Measurements from ENCODE around the gene LBHD2.
"Not testable (repeated sequence)": the region's sequence is repeated elsewhere in the genome, so short reads cannot be mapped to it uniquely, and the experiment has no call there.

LBHD2 gene

DNA sequence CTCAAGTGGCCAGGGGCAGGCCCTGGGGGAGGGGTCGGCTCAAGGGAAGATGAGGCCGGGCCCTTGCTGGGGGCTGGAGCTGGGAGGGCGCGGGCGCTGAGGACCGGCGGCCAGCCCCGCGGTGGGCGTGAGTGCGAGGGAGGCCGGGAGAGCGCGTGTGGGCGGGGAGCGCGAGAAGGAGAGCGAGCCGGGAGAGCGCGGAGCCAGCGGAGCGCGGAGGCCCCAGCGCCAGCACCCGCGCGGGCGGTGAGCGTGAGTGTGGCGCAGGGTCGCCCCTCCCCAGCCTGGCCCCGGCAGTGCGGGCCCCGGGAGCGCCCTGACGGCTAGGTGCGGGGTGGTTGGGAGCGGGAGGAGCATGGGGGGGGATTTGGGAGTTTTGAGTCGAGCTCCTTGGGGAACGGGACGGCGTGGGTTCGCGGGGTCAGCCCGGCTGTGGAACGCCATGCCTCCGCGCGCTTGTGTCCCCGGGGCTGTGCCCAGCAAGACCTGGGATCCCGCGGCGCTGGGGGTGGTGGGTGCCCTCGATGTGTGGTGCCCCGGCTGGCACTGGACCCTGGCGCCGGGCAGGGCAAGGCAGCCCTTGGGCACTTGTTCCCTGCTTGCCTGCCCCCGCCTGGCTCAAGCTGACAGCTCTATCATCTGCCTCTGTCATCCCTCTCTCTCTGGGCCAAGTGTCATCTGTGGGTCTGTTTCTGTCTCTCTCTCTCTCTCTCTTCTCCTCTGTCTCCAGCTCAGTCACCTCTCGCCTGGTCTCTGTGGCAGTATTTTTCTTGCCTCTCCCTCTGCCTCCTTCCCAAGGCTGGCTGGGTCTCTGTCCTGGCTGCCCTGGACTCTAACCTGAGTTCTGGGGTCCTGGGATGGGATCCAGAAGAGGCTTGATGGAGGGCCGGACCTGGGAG, at the start of gene LBHD2:
LBHD2 (plus strand) TSS at position 190 of the 899 bp plus-strand sequence. CDS start 1,803 bp downstream, outside the sequence.
- intact Hi-C loops (cut with DNase I): no loop called here
- peak in 3 of 10 donors; percentile 65 to 79 (median 76) for DNase-seq

DNA sequence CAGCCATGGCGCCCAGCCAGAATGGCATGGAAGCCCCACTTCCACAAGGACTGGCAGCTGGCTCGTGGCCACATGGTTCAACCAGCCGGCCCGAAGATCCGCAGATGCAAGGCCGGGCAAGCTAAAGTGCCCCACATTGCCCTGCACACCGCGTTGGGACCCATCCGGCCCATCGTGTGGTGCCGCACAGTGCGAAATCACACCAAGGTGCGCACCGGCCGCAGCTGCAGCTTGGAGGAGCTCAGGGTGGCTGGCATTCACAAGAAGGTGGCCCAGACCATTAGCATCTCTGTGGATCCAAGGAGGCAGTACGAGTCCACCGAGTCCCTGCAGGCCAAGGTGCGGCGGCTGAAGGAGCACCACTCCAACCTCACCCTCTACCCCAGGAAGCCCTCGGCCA, 42.5 kb upstream of the LBHD2 start:
- intact Hi-C loops (cut with DNase I): no loop called here
- peak in 1 of 10 donors; percentile 61 for DNase-seq

GRCh38 chr14:103043257-103044015, 40.6 kb upstream of the LBHD2 start:
- DNase-seq: no peak
- intact Hi-C loops (cut with DNase I): no loop called here

- peak in 1 of 10 donors; percentile 60 for DNase-seq
- intact Hi-C loops (cut with DNase I): no loop called here
Measured at GRCh38 chr14:103045371-103045869, 38.6 kb upstream of the LBHD2 start.

- DNase-seq: peak in 1 of 10 donors; percentile 53
- intact Hi-C loops (cut with DNase I): not testable (repeated sequence)
Measured at GRCh38 chr14:103047453-103047852, 36.6 kb upstream of the LBHD2 start.

GRCh38 chr14:103050935-103051334, 33.1 kb upstream of the LBHD2 start:
- no peak for DNase-seq
- intact Hi-C loops (cut with DNase I): no loop called here

DNA sequence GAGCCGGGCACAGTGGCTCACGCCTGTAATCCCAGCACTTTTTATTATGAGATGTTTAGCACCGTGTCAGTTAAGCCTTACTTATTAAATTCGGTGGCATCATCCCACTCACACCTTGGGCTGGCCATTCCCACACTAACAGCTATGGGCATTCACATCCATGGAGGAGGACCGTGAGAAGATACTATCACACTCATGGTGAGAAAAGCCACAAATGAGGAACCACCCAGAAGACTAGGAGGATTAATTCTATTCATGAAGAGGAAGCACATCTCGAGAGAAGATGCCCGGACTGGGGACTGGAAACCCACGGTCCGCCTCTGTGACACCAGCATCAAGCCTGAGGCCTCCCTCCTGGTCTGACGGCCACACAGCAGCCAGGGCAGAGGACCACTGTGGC, 31.6 kb upstream of the LBHD2 start:
- intact Hi-C loops (cut with DNase I): no loop called here
- peak in 1 of 10 donors; percentile 69 for DNase-seq

DNA sequence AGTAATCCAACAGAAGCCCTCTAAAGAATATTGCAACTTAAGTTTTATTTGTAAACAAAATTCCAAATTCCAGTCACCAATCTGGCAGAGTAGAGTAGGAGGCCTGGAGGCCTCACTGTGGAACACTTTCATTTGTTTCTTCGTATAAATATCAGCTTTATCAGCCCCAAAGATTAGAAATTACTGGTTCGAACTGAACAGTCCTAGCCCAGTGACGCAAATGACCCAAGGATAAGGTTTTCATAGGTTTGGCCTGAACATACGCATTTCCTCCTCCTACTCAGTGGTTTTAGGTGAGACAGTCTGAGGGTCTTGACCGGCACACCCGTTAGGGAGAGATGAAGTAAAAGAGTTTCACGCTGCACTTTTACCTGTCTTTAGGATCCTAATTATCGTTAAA, 28.3 kb upstream of the LBHD2 start:
- peak in 1 of 10 donors; percentile 2 for DNase-seq
- intact Hi-C loops (cut with DNase I): loop anchor here (5.0 kb wide), 2 partner anchors 83 to 278 kb away; partner anchors contain the start of gene TRAF3

DNA sequence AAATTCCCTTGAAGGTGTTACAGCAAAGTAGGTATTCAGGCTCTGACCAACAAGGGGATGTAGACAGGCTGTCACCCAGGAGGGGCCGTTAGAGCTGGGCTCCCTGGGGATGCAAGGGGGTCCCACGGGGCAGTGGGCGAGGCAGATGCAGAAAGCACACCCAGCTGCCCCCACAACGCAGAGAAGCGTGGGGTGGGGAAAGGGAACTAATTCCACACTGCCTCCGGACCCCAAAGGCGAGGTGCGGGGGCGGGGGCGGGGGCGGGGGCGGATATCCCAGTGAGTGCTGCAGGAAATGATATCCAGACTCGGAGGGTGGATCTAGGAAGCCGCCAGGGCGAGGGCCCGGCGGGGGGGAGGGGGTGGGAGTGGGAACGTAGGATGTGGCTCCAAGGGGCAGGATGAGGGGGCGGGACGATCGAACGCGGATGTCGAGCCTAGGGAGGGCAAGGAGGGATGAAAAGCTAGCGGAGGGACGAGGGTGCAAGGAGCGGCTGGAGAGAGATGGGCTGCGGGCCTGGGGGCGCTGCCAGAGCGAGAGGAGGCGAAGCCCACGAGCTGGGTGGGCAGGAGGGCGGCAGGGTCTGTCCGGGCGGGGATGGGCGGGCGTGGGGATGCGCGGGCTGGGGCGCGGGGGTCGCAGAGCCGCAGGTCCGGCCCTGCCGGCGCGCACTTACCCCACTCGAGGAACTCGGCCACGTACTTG, 27.5 kb upstream of the LBHD2 start:
- intact Hi-C loops (cut with DNase I): loop anchor here (5.0 kb wide), 2 partner anchors 84 to 279 kb away; partner anchors contain the start of gene TRAF3
- peak in 2 of 10 donors; percentile 69 to 78 for DNase-seq

- intact Hi-C loops (cut with DNase I): loop anchor here (5.0 kb wide), 2 partner anchors 85 to 280 kb away; partner anchors contain the start of gene TRAF3
- peak in 3 of 10 donors; percentile 24 to 88 (median 82) for DNase-seq
Measured at GRCh38 chr14:103057028-103057371, 27.0 kb upstream of the LBHD2 start.

DNA sequence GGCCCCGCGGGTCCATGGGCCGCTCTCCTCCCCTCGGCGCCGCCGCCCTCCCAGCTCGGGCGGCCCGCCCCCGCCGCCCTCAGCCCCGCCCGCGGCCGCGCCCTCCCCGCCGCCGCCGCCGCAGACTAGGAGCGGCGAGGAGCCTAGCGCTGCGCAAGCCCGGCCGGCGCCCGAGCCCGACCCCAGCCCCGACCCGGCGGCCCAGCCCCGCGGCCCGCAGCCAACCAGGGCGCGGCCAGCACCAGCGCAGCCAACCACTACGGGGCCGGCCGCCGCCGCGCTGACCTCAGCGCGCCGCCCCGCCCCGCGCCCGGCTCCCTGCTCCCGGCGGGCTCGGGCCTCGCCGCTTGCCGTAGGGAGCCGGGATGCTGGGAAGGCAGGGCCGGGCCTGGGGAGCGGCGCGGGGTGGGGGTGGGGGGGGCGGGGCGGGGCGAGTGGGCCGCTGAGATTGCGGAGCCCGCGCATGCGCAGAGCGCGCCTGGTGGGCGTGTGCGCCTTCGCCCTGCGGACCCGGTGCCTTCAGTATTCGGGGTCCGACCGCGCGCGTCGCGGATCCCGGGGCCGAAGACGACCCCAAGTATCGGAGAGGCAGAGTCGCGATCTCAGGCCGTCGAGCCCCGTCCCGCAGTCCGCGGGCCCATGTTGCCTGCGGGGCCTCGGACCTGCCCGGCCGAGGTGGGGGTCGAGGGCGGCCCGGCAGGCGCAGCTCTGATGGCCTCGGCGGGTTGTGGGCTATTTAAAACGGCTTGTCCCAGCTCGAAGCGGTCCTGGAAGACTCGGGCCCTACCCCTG, 26.4 kb upstream of the LBHD2 start, which contains the start of gene CDC42BPB:
CDC42BPB (minus strand) TSS at position 178 of the 792 bp plus-strand sequence. CDS start 376 bp downstream, outside the sequence.
- DNase-seq: peak; percentile 77 to 98 (median 84)
- intact Hi-C loops (cut with DNase I): loop anchor here (5.0 kb wide), 2 partner anchors 85 to 280 kb away; partner anchors contain the start of gene TRAF3

DNA sequence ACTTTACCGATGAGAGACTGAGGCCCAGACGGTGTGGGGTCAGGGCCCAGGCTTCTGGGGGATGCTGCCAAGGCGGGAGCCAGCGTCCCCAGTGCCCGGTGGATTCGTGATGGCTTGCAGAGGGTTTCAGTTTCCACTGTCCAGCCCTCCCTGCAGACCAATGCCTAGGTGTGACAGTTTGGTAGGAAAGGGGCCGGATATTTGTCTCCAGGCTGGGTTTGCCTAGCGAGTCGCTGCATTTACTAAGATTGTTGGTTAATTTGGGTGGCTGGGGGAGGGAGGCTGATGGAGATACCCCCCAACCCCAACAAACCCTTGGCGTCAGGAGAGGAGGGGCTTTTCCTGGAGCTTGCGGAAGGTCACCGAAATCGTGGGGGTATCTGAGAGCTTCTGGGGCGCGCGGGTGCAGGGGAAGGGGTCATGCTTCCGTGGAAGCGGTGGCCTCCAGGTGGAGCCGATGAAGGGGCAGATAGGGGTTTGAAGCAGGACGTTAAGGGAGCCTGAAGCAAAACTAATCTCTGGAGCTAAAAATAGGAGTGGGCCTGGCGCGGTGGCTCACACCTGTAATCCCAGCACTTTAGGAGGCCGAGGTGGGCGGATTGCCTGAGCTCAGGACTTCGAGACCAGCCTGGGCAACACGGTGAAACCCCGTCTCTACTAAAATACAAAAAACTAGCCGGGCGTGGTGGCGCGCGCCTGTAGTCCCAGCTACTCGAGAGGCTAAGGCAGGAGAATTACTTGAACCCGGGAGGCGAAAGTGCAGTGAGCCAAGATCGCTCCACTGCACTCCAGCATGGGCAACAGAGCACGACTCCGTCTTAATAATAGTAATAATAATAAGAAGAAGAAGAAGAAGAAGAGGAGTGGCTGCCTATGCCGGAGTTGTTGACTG, 25.6 kb upstream of the LBHD2 start:
- DNase-seq: peak in 3 of 10 donors; percentile 64 to 79 (median 79)

GRCh38 chr14:103059556-103059955, 24.5 kb upstream of the LBHD2 start:
- peak in 2 of 10 donors; percentile 36 to 49 for DNase-seq
- intact Hi-C loops (cut with DNase I): loop anchor here (5.0 kb wide), 2 partner anchors 87 to 282 kb away; partner anchors contain the start of gene TRAF3

More for the DNA sequence above, 25.6 kb upstream of the LBHD2 start:
- intact Hi-C loops (cut with DNase I): loop anchor here (5.0 kb wide), 2 partner anchors 86 to 281 kb away; partner anchors contain the start of gene TRAF3

GRCh38 chr14:103061482-103061976, 22.5 kb upstream of the LBHD2 start:
- intact Hi-C loops (cut with DNase I): no loop called here
- DNase-seq: peak in 1 of 10 donors; percentile 7

- intact Hi-C loops (cut with DNase I): no loop called here
- DNase-seq: no peak
Measured at GRCh38 chr14:103064436-103064835, 19.6 kb upstream of the LBHD2 start.

GRCh38 chr14:103064978-103065377, 19.0 kb upstream of the LBHD2 start:
- intact Hi-C loops (cut with DNase I): no loop called here
- DNase-seq: peak in 2 of 10 donors; percentile 16 to 40

GRCh38 chr14:103065861-103066260, 18.1 kb upstream of the LBHD2 start:
- intact Hi-C loops (cut with DNase I): no loop called here
- peak in 1 of 10 donors; percentile 29 for DNase-seq

- intact Hi-C loops (cut with DNase I): no loop called here
- DNase-seq: peak in 2 of 10 donors; percentile 4 to 32
Measured at GRCh38 chr14:103066399-103066798, 17.6 kb upstream of the LBHD2 start.

Measured in posterior cingulate gyrus (tissue), 11 donors.